Fibroblast of skin of back (primary cell): ENCODE data around the gene IL23R.

Experiments used
- DNase-seq: peaks from one replicate; pipeline ENCODE4 v3.0.0-alpha.2; 2013

Gene IL23R

GRCh38 chr1:67306547-67306946 lies 140.3 kb downstream of the IL23R start:
- DNase-seq: no peak

- DNase-seq: no peak
Measured at GRCh38 chr1:67307251-67308060, 141.2 kb downstream of the IL23R start, which contains the start of gene IL12RB2. Gene IL12RB2 (plus strand): TSS chr1:67307873. CDS start chr1:67320369, 12,496 bp downstream.

- no peak for DNase-seq
Measured at GRCh38 chr1:67308136-67308535, 141.9 kb downstream of the IL23R start.
